GM12878 (cell line): Measurements from ENCODE around the gene PREP. TPM values are rescaled to one million over a fixed set of nuclear protein-coding genes. Genes with fewer than 3 reads are reported as not detected.

Experiments
- ATAC-seq: fragments of 200-7000 bp; cut with Tn5 transposase; 3 replicates; pipeline ENCODE4 v1.9.1; 2020; ENCODE audit warnings: mild to moderate bottlenecking, moderate library complexity
- BruUV-seq: library from RNA; stranded (reverse); fragments of 400-500 nt; replicated peaks from 2 replicates; lab custom pipeline; 2021; lab: Mats Ljungman, UMichigan
- CTCF ChIA-PET: fragments of 300-600 bp; sonication (Branson Sonifier 250); formaldehyde crosslinking; extraction: SDS; loops from one replicate; lab custom pipeline; 2021; ENCODE audit warnings: inconsistent platforms; lab: Yijun Ruan, JAX
- POLR2A ChIA-PET: fragments of 350-600 bp; formaldehyde crosslinking; extraction: SDS; loops from one replicate; lab custom pipeline; 2021; ENCODE audit warnings: inconsistent platforms; lab: Charles Lee
- RAD21 ChIA-PET: fragments of 300-600 bp; sonication (Branson Sonifier 250); formaldehyde crosslinking; loops from one replicate; lab custom pipeline; 2023; ENCODE audit warnings: antibody characterized with exemption; ENCODE audit not compliant: unreplicated experiment; lab: Charles Lee
- SMC1A ChIA-PET: fragments of 300-600 bp; sonication (Branson Sonifier 250); formaldehyde crosslinking; loops from one replicate; lab custom pipeline; 2023; ENCODE audit not compliant: unreplicated experiment, uncharacterized antibody; lab: Charles Lee
- DNase-seq: peaks from one replicate; pipeline ENCODE4 v3.0.0-alpha.2; 2011; ENCODE audit warnings: low read depth, low spot score
- FAIRE-seq: peaks from 3 replicates; lab custom pipeline; 2011; peaks lifted over from hg19 to GRCh38; lab: Jason Lieb, UNC
- H2AFZ ChIP-seq: 2 replicates; pipeline ENCODE4 v1.6.0; 2011; ENCODE audit warnings: low read depth, low read length, control low read depth; ENCODE audit not compliant: control insufficient read depth
- H3K27ac ChIP-seq: 2 replicates; pipeline ENCODE4 v1.5.1; 2011; ENCODE audit warnings: control low read depth; ENCODE audit not compliant: control insufficient read depth, insufficient read depth
- H3K27me3 ChIP-seq, 2 experiments: replicated peaks in 1 of 2; 2 replicates each; pipeline versions ENCODE4 v1.6.0 to v1.6.1; 2011; ENCODE audit warnings: low read length in 1 of 2; ENCODE audit not compliant: control insufficient read depth in 2 of 2, insufficient read depth in 2 of 2
- H3K36me3 ChIP-seq, 2 experiments: 2 replicates each; pipeline ENCODE4 v1.5.1; 2011; ENCODE audit warnings: low read length in 1 of 2; ENCODE audit not compliant: control insufficient read depth in 2 of 2, insufficient read depth in 2 of 2
- H3K4me1 ChIP-seq: 2 replicates; pipeline ENCODE4 v1.6.1; 2011; ENCODE audit warnings: mild to moderate bottlenecking, low read length, moderate library complexity, mixed read lengths; ENCODE audit not compliant: control insufficient read depth, insufficient read depth
- H3K4me2 ChIP-seq: 2 replicates; pipeline ENCODE4 v1.6.0; 2011; ENCODE audit warnings: control low read depth; ENCODE audit not compliant: control insufficient read depth, insufficient read depth
- H3K4me3 ChIP-seq: fragments of 200-600 bp; sonication (generic); 2 replicates; pipeline ENCODE4 v1.5.1; 2016
- H3K79me2 ChIP-seq: 2 replicates; pipeline ENCODE4 v1.6.0; 2011; ENCODE audit warnings: low read length; ENCODE audit not compliant: control insufficient read depth, insufficient read depth
- H3K9ac ChIP-seq: 2 replicates; pipeline ENCODE4 v1.8.0; 2011; ENCODE audit warnings: low read length, control low read depth, mixed read lengths; ENCODE audit not compliant: control insufficient read depth, insufficient read depth
- H3K9me3 ChIP-seq: replicated peaks from 3 replicates; pipeline ENCODE4 v1.5.1; 2011; ENCODE audit warnings: mild to moderate bottlenecking, low read length; ENCODE audit not compliant: control insufficient read depth, insufficient read depth
- H4K20me1 ChIP-seq: 2 replicates; pipeline ENCODE4 v1.6.0; 2011; ENCODE audit not compliant: control insufficient read depth, insufficient read depth
- ATF7 ChIP-seq: fragments of 450-650 bp; IDR thresholded peaks from 2 replicates; pipeline ENCODE4 v1.6.1; 2016; ENCODE audit warnings: low read depth, mild to moderate bottlenecking
- CHD4 ChIP-seq: fragments of 200-600 bp; sonication (generic); IDR thresholded peaks from 2 replicates; pipeline ENCODE4 v1.6.1; 2016; ENCODE audit warnings: mild to moderate bottlenecking
- EGR1 ChIP-seq, 2 experiments: IDR thresholded peaks; 1 replicate in 1 of 2; 2 replicates in 1 of 2; pipeline ENCODE4 v1.6.1; 2011 to 2012; ENCODE audit warnings: low read depth in 2 of 2, low read length in 2 of 2, borderline replicate concordance in 1 of 2, mild to moderate bottlenecking in 1 of 2, moderate library complexity in 1 of 2
- IKZF2 ChIP-seq, 2 experiments: fragments of 450-650 bp; IDR thresholded peaks; 2 replicates each; pipeline ENCODE4 v1.6.1; 2017; ENCODE audit warnings: mild to moderate bottlenecking in 2 of 2, moderate library complexity in 2 of 2
- KLF5 ChIP-seq: fragments of 450-650 bp; IDR thresholded peaks from 2 replicates; pipeline ENCODE4 v1.6.1; 2014; ENCODE audit warnings: mild to moderate bottlenecking; ENCODE audit not compliant: partially characterized antibody
- MYB ChIP-seq: fragments of 150-350 bp; IDR thresholded peaks from 2 replicates; pipeline ENCODE4 v1.6.1; 2014; ENCODE audit warnings: mild to moderate bottlenecking, low read depth, low read length, borderline replicate concordance
- SPI1 ChIP-seq: IDR thresholded peaks from 2 replicates; pipeline ENCODE4 v1.6.1; 2011; ENCODE audit warnings: low read depth, mild to moderate bottlenecking, low read length, moderate library complexity, borderline replicate concordance; ENCODE audit not compliant: insufficient read depth
- WGBS: methylation state at CpG from one replicate; pipeline ENCODE4 v1.1.6; 2016; ENCODE audit warnings: low lambda C conversion rate; ENCODE audit not compliant: insufficient replicate concordance, insufficient coverage; ENCODE audit errors: missing lambda C conversion rate; 5-methylcytosine and 5-hydroxymethylcytosine counted together
- in situ Hi-C: fragments of 300-500 bp; cut with MboI; formaldehyde crosslinking; loops from 9 replicates; pipeline ENCODE4 v1.14.3; 2018; ENCODE audit warnings: mixed read lengths
- intact Hi-C: fragments of 100-400 bp; cut with micrococcal nuclease; formaldehyde crosslinking; loops from one replicate; pipeline ENCODE4 v1.14.2; 2022; ENCODE audit not compliant: unreplicated experiment
- polyA plus RNA-seq, 11 experiments: library from polyadenylated mRNA; depleted of rRNA in 4 of 11; unstranded in 6 of 11; stranded (reverse) in 5 of 11; fragments of >200 nt; fragmentation: Nextera tagmentation in 4 of 11; fragmentation: Illumina TruSeq in 1 of 11; extraction: Ambion mirVana in 4 of 11; extraction: Trizol in 1 of 11; gene quantifications; 1 replicate in 1 of 11; 2 replicates in 10 of 11; pipeline versions ENCODE4 v1.2.1 to v1.2.3, GENCODE V29; 2011 to 2016; ENCODE audit warnings: inconsistent platforms in 2 of 11, missing spikeins in 2 of 11, low read depth in 1 of 11
- total RNA-seq, 4 experiments: library from RNA; depleted of rRNA in 3 of 4; stranded (reverse); fragments of >200 nt in 3 of 4; fragmentation: Illumina TruSeq in 1 of 4; extraction: Trizol in 1 of 4; gene quantifications; 2 replicates each; pipeline versions ENCODE4 v1.2.1 to v1.2.3, GENCODE V29; 2013 to 2021

The PREP gene
- total and polyA plus RNA-seq, 10 of the 15 experiments (the other 5 are each of a cell fraction or from before 2014, with no cell fraction given) = 6.5 to 33.6 (median 18.1) TPM

DNA sequence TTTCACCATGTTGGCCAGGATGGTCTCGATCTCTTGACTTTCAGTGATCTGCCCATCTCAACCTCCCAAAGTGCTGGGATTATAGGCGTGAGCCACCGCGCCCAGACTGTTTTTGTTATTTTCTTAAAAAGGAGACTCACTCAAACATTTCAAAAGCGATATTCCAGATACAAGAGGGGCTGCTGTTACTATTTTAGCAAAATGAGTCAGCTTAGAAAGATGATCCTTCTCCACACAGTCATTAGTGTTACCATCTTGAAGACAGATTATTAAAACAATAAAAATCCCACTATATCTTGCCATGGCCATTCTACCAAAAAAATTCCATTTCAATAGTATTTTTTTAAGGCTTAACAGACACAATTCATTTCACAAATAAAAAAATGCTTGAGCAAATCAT, 102.8 kb downstream of the PREP start:
- FAIRE-seq = no peak
- CTCF ChIA-PET = interaction anchor here (1.5 kb wide), 1 partner anchor 18 kb away, joined by 4 read pairs; no protein-coding TSS in a partner anchor
- 98% methylated on average over 5 of the region's 5 CpGs for WGBS

DNA sequence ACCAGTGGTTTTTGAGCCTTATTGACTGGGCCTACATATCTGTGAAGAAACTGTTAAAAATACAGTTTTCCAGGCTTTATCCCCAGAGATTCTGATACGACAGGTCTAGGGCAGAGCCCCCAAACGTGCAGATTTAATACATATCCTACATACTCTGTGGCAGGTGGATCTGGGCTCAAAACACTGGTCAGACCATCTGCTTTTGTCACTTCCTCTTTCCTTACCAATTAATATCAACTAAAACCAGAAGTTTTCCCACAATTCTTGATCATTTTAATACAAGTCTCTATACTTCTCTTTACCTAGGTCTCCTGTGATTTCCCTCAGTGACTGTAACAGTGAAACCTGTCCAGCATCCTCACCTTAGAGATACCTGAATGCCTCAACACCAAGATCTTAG, 108.8 kb downstream of the PREP start:
- Histone ChIP-seq H3K4me2 (no peak overlapping the region), H3K4me3 (no peak overlapping the region), H3K27me3 (no peaks in the 10 kb centered on the region), H3K9me3 (no peaks in the 10 kb centered on the region), H2AFZ (no peak overlapping the region), H3K9ac (no peak overlapping the region), H4K20me1 (no peaks in the 10 kb centered on the region), H3K4me1 (no peaks in the 10 kb centered on the region), H3K36me3 (no peaks in the 10 kb centered on the region; a peak in 1 of 4 replicates), H3K27ac (no peak overlapping the region), H3K79me2 (no peaks in the 10 kb centered on the region)
- DNase-seq (no peak), ATAC-seq (no peak), FAIRE-seq (no peak)
- TF ChIP-seq IKZF2 (IDR thresholded peaks at IDR 0.05) = no peak
- TF ChIP-seq SPI1 = peak; percentile 54
- ChIA-PET SMC1A (interaction anchor here (0.9 to 1.2 kb wide), 2 partner anchors 86 to 134 kb away, joined by 3 read pairs; no protein-coding TSS in a partner anchor), POLR2A (no interaction called here), CTCF (interaction anchor here (0.5 to 1.4 kb wide), 2 partner anchors 9 to 17 kb away, joined by 3 read pairs; no protein-coding TSS in a partner anchor), RAD21 (interaction anchor here (0.6 kb wide), 1 partner anchor 325 kb away, joined by 3 read pairs; no protein-coding TSS in a partner anchor)
- in situ Hi-C loops = no loop called here
- no TSS peak for BruUV-seq
- WGBS = 82% methylated on average over 2 of the region's 2 CpGs
- intact Hi-C loops = no loop called here

More for the DNA sequence above, 102.8 kb downstream of the PREP start:
- Histone ChIP-seq H4K20me1 (no peaks in the 10 kb centered on the region), H3K9me3 (no peaks in the 10 kb centered on the region), H3K27ac (no peak overlapping the region), H3K4me3 (no peak overlapping the region)
- SMC1A ChIA-PET = interaction anchor here (0.9 to 1.5 kb wide), 2 partner anchors 12 to 24 kb away, joined by 3 to 6 read pairs; no protein-coding TSS in a partner anchor
- POLR2A ChIA-PET = no interaction called here
- TF ChIP-seq MYB = no peak
- no peak for TF ChIP-seq KLF5
- TF ChIP-seq ATF7 = no peak
- no peak for TF ChIP-seq CHD4
- TF ChIP-seq EGR1 (IDR thresholded peaks at IDR 0.05; ENCODE audit: borderline replicate concordance in 1 of 2, low read depth in 2 of 2, low read length in 2 of 2) = no peak
- TF ChIP-seq, all 136 proteins: peak for 0
- no TSS peak for BruUV-seq
- no peak overlapping the region for H2AFZ ChIP-seq
- H3K4me1 ChIP-seq = no peaks in the 10 kb centered on the region
- intact Hi-C loops = no loop called here
- ATAC-seq (no peak), DNase-seq (no peak)
- no peaks in the 10 kb centered on the region for H3K79me2 ChIP-seq
- H3K9ac ChIP-seq = no peak overlapping the region
- no peak overlapping the region for H3K4me2 ChIP-seq
- in situ Hi-C loops = no loop called here
- no peaks in the 10 kb centered on the region for H3K27me3 ChIP-seq
- H3K36me3 ChIP-seq = no peaks in the 10 kb centered on the region; a peak in 1 of 4 replicates
- RAD21 ChIA-PET = no interaction called here
